Measurements from ENCODE around the gene PCYT1A. TPM values are rescaled to one million over a fixed set of nuclear protein-coding genes. Genes with fewer than 3 reads are reported as not detected.

The PCYT1A gene
- total RNA-seq, 4 donors from 2014 or later: 59.5 to 80.4 (median 73.1) TPM

GRCh38 chr3:196180346-196180745 lies 107.2 kb downstream of the PCYT1A start:
- no peak for TF ChIP-seq POLR2A (IDR thresholded peaks at IDR 0.05)
- TF ChIP-seq, protein P1, sequence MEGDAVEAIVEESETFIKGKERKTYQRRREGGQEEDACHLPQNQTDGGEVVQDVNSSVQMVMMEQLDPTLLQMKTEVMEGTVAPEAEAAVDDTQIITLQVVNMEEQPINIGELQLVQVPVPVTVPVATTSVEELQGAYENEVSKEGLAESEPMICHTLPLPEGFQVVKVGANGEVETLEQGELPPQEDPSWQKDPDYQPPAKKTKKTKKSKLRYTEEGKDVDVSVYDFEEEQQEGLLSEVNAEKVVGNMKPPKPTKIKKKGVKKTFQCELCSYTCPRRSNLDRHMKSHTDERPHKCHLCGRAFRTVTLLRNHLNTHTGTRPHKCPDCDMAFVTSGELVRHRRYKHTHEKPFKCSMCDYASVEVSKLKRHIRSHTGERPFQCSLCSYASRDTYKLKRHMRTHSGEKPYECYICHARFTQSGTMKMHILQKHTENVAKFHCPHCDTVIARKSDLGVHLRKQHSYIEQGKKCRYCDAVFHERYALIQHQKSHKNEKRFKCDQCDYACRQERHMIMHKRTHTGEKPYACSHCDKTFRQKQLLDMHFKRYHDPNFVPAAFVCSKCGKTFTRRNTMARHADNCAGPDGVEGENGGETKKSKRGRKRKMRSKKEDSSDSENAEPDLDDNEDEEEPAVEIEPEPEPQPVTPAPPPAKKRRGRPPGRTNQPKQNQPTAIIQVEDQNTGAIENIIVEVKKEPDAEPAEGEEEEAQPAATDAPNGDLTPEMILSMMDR (IDR thresholded peaks at IDR 0.05): no peak
- H3K27ac ChIP-seq: no peak overlapping the region
- intact Hi-C loops (cut with DNase I): no loop called here

More at GRCh38 chr3:196180346-196180745, 107.2 kb downstream of the PCYT1A start:
- no peaks in the 10 kb centered on the region for H3K4me1 ChIP-seq
- H3K4me3 ChIP-seq (replicated peaks in 1 of 3): no peak overlapping the region
- H3K9me3 ChIP-seq: no peaks in the 10 kb centered on the region
- 87% methylated on average over 9 of the region's 9 CpGs for WGBS, 2 donors
- no peak for DNase-seq
- H3K36me3 ChIP-seq: no peaks in the 10 kb centered on the region
- no peaks in the 10 kb centered on the region for H3K27me3 ChIP-seq

Small RNA genes within 50 kb of the gene (small RNA-seq; reads per million reads assigned to genes)
- not detected for gene AC069257.2
- gene RF00019: not detected

Other genes starting within 250 kb of the PCYT1A start
- gene TFRC, start 205.6 kb downstream of the PCYT1A start, total RNA-seq: 100 to 1,000 TPM in 1 of 4 donors, 10 to 100 TPM in 3; 40.7 to 115 (median 69.8) TPM
- not detected for gene ZDHHC19, start 76.3 kb downstream of the PCYT1A start, total RNA-seq
- gene SLC51A, start 71.2 kb downstream of the PCYT1A start, total RNA-seq: under 1 TPM in 2 of 4 donors, not detected in 2; 0.56 to 0.63 TPM
- gene DYNLT2B, start 30.5 kb upstream of the PCYT1A start, total RNA-seq: 10 to 100 TPM in 3 of 4 donors, 1 to 10 TPM in 1; 4.6 to 16.8 (median 13.2) TPM
- gene TM4SF19, start 50.7 kb upstream of the PCYT1A start, total RNA-seq: under 1 TPM in 2 of 4 donors, not detected in 2; 0.59 to 0.94 TPM
- gene UBXN7, start 144.7 kb upstream of the PCYT1A start, total RNA-seq: 10 to 100 TPM; 16.8 to 38.4 (median 23.2) TPM
- 10 to 100 TPM; 14.7 to 21.3 (median 17.9) TPM for gene RNF168, start 216.0 kb upstream of the PCYT1A start, total RNA-seq
- not detected for gene SMCO1, start 227.6 kb upstream of the PCYT1A start, total RNA-seq